Trophoblast cell (in vitro differentiated cells and primary cell): Measurements from ENCODE around the gene HES5.

Experiments used
- DNase-seq, 2 donors: peaks; one replicate each; pipeline ENCODE4 v3.0.0-alpha.2; 2016
- H2AFZ ChIP-seq: 2 replicates; pipeline ENCODE4 v1.6.1; 2013; ENCODE audit warnings: low read length, moderate library complexity, mild to moderate bottlenecking; ENCODE audit not compliant: insufficient read depth, poor library complexity
- H2AK5ac ChIP-seq: 2 replicates; pipeline ENCODE4 v1.6.1; 2013; ENCODE audit warnings: mild to moderate bottlenecking, low read length
- H2BK120ac ChIP-seq: 2 replicates; pipeline ENCODE4 v1.6.1; 2013; ENCODE audit warnings: low read length, mild to moderate bottlenecking, moderate library complexity; ENCODE audit not compliant: insufficient read depth, poor library complexity
- H2BK12ac ChIP-seq: 2 replicates; pipeline ENCODE4 v1.6.1; 2013; ENCODE audit warnings: mild to moderate bottlenecking, low read length, moderate library complexity
- H2BK5ac ChIP-seq: 2 replicates; pipeline ENCODE4 v1.6.1; 2013; ENCODE audit warnings: low read length, low read depth, moderate library complexity, mild to moderate bottlenecking; ENCODE audit not compliant: poor library complexity
- H3K14ac ChIP-seq: 2 replicates; pipeline ENCODE4 v1.6.1; 2013; ENCODE audit warnings: mild to moderate bottlenecking, low read length
- H3K18ac ChIP-seq: 2 replicates; pipeline ENCODE4 v1.6.1; 2013; ENCODE audit warnings: mild to moderate bottlenecking, low read length
- H3K23ac ChIP-seq: 2 replicates; pipeline ENCODE4 v1.6.1; 2013; ENCODE audit warnings: low read length
- H3K27ac ChIP-seq: 2 replicates; pipeline ENCODE4 v1.5.1; 2013; ENCODE audit warnings: low read depth, mild to moderate bottlenecking, inconsistent platforms, low read length, moderate library complexity
- H3K27me3 ChIP-seq: 2 replicates; pipeline ENCODE4 v1.6.1; 2013; ENCODE audit warnings: inconsistent platforms, mild to moderate bottlenecking, low read length, moderate library complexity; ENCODE audit not compliant: insufficient read depth
- H3K36me3 ChIP-seq, 2 experiments: 1 replicate in 1 of 2; 2 replicates in 1 of 2; pipeline ENCODE4 v1.6.1; 2013; ENCODE audit warnings: low read length in 2 of 2, mild to moderate bottlenecking in 2 of 2, moderate library complexity in 1 of 2; ENCODE audit not compliant: insufficient read depth in 2 of 2, control insufficient read depth in 1 of 2
- H3K4ac ChIP-seq: 2 replicates; pipeline ENCODE4 v1.6.1; 2013; ENCODE audit warnings: low read depth, mild to moderate bottlenecking, low read length, moderate library complexity
- H3K4me1 ChIP-seq, 2 experiments: 1 replicate in 1 of 2; 2 replicates in 1 of 2; pipeline ENCODE4 v1.6.1; 2013; ENCODE audit warnings: low read length in 2 of 2, mild to moderate bottlenecking in 2 of 2, moderate library complexity in 1 of 2; ENCODE audit not compliant: insufficient read depth in 2 of 2, control insufficient read depth in 1 of 2
- H3K4me2 ChIP-seq: 2 replicates; pipeline ENCODE4 v1.6.1; 2013; ENCODE audit warnings: inconsistent platforms, mild to moderate bottlenecking, low read length, moderate library complexity
- H3K4me3 ChIP-seq: 2 replicates; pipeline ENCODE4 v1.5.1; 2013; ENCODE audit warnings: mild to moderate bottlenecking, low read depth, low read length, inconsistent platforms
- H3K79me1 ChIP-seq: one replicate; pipeline ENCODE4 v1.6.1; 2013; ENCODE audit warnings: low read length
- H3K79me2 ChIP-seq: 2 replicates; pipeline ENCODE4 v1.6.1; 2013; ENCODE audit warnings: low read length, mild to moderate bottlenecking; ENCODE audit not compliant: control insufficient read depth, insufficient read depth, poor library complexity
- H3K9ac ChIP-seq: 2 replicates; pipeline ENCODE4 v1.6.1; 2013; ENCODE audit warnings: mild to moderate bottlenecking, low read length
- H3K9me3 ChIP-seq: 2 replicates; pipeline ENCODE4 v1.6.1; 2013; ENCODE audit warnings: low read depth, mild to moderate bottlenecking, control low read depth, inconsistent platforms, low read length; ENCODE audit not compliant: insufficient read depth
- H4K12ac ChIP-seq: 2 replicates; pipeline ENCODE4 v1.6.1; 2013; ENCODE audit warnings: low read depth, mild to moderate bottlenecking, low read length, moderate library complexity
- H4K8ac ChIP-seq: 2 replicates; pipeline ENCODE4 v1.6.1; 2013; ENCODE audit warnings: low read depth, mild to moderate bottlenecking, low read length, moderate library complexity
- H4K91ac ChIP-seq: one replicate; pipeline ENCODE4 v1.6.1; 2013; ENCODE audit warnings: low read depth, mild to moderate bottlenecking, low read length, moderate library complexity
- WGBS: extraction: QIAGEN DNeasy Blood & Tissue Kit; methylation state at CpG from one replicate; pipeline ENCODE4 v1.1.7; 2013; ENCODE audit warnings: missing lambda C conversion rate; ENCODE audit not compliant: insufficient read length, insufficient coverage; ENCODE audit errors: extremely low coverage; 5-methylcytosine and 5-hydroxymethylcytosine counted together

The HES5 gene

DNA sequence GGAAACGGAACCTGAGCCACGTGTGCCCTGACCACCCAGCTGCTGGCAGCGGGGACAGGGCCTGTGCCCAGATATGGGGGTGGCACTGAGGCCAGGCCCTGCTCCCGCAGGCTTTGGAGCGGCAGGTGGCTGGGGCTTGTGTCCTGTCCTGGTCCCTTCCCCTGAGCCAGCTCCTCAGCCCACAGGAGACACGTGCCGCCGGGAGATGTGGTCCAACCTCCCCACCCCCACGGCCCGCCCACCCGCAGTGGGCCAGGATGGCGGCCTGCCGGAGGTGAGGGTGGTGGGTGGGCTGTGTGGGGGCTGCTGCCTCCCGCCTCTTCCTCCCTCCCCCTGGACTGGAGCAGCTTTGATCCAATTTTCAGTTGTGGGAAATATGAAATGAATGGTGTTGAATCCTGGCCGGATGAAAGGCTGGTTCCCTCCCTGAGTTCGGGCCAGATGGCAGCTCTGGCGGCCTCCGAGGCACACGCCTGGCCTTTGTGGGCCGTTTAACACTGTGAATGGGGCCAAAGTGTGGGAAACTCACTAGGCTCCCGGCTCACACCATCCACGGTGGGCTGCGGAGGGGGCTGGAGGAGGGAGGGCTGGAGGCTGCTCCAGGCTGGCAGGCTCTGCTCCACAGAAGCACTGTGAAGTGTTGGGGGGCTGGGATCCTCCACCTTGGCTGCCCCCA lies 2.6 kb upstream of the HES5 start:
- H3K4me3 ChIP-seq: no peak overlapping the region
- no peak overlapping the region for H3K4ac ChIP-seq
- H2BK5ac ChIP-seq: no peak overlapping the region
- H2BK120ac ChIP-seq: no peak overlapping the region
- peak overlapping the region; percentile 10 for H3K9ac ChIP-seq
- H3K14ac ChIP-seq: peak overlapping the region; percentile 9
- no peak overlapping the region for H3K4me2 ChIP-seq
- no peak overlapping the region for H3K27ac ChIP-seq
- no peak overlapping the region for H2AK5ac ChIP-seq
- peaks cover 3% of the 10 kb centered on the region for H3K9me3 ChIP-seq
- H4K91ac ChIP-seq: peak overlapping the region; percentile 59
- H3K4me1 ChIP-seq: peaks cover 13 to 17% of the 10 kb centered on the region in 2 experiments
- H4K12ac ChIP-seq: no peak overlapping the region
- no peaks in the 10 kb centered on the region for H3K79me2 ChIP-seq
- H3K23ac ChIP-seq: no peak overlapping the region
- H3K36me3 ChIP-seq: no peaks in the 10 kb centered on the region
- peaks cover 42% of the 10 kb centered on the region for H3K27me3 ChIP-seq
- H3K79me1 ChIP-seq: peaks cover 4% of the 10 kb centered on the region
- no CpG with 5 or more reads among the region's 23 CpGs for WGBS
- H4K8ac ChIP-seq: no peak overlapping the region
- no peak overlapping the region for H2BK12ac ChIP-seq
- DNase-seq: no peak
- H2AFZ ChIP-seq: no peak overlapping the region
- H3K18ac ChIP-seq: no peak overlapping the region

DNA sequence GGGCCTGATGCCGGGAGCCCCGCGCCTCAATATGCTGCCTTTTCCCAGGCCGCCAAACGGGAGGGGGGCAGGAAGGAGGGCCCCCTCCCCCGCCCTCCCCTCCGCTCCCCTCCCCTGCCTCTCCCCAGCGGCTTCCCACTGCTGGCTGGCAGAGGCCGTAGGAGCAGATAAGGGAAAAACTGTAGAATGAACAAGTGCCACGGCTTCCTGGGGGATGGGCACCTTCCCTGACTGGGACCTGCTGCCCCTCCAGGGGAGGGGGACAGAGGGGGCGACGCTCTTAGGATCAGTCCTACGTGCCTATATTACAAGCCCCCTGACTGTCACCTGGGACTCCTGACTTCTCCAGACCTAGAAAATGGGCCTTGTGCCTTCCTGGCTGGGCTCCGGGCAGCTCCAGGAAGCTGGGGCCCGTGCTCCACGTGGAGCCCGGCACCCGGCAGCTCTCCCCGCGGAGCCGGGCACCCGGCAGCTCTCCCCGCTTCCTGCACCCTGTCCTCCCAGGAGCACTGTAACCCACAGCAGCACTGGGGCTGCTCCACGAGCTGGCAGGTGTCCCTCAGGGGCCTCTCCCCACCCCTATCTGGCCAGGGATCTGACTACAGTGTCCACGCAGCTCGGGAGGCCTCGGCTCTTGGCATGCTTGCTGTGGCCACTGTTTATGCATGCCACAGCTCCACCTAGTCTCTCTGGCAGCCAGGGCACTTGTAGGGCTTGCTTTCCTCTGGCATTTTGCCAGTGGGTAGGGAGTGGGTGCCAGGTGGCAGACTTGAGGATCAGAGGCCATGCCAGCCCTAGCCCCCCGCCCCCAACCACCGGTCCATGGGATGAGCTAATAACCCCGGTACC lies 674 bp upstream of the HES5 start:
- Histone ChIP-seq H4K12ac (no peak overlapping the region), H3K27ac (no peak overlapping the region), H4K8ac (no peak overlapping the region), H3K79me1 (peaks cover 8% of the 10 kb centered on the region), H3K36me3 (no peaks in the 10 kb centered on the region), H2BK12ac (no peak overlapping the region), H2BK5ac (no peak overlapping the region), H4K91ac (no peak overlapping the region), H3K9me3 (peaks cover 3% of the 10 kb centered on the region), H3K4me3 (no peak overlapping the region), H3K23ac (no peak overlapping the region), H2AK5ac (no peak overlapping the region), H2AFZ (no peak overlapping the region), H3K9ac (no peak overlapping the region), H3K14ac (no peak overlapping the region), H2BK120ac (no peak overlapping the region), H3K79me2 (peaks cover 4% of the 10 kb centered on the region), H3K18ac (no peak overlapping the region), H3K4me2 (no peak overlapping the region), H3K27me3 (peaks cover 51% of the 10 kb centered on the region), H3K4me1 (peaks cover 13 to 20% of the 10 kb centered on the region in 2 experiments), H3K4ac (no peak overlapping the region)
- DNase-seq: no peak
- WGBS: no CpG with 5 or more reads among the region's 30 CpGs

DNA sequence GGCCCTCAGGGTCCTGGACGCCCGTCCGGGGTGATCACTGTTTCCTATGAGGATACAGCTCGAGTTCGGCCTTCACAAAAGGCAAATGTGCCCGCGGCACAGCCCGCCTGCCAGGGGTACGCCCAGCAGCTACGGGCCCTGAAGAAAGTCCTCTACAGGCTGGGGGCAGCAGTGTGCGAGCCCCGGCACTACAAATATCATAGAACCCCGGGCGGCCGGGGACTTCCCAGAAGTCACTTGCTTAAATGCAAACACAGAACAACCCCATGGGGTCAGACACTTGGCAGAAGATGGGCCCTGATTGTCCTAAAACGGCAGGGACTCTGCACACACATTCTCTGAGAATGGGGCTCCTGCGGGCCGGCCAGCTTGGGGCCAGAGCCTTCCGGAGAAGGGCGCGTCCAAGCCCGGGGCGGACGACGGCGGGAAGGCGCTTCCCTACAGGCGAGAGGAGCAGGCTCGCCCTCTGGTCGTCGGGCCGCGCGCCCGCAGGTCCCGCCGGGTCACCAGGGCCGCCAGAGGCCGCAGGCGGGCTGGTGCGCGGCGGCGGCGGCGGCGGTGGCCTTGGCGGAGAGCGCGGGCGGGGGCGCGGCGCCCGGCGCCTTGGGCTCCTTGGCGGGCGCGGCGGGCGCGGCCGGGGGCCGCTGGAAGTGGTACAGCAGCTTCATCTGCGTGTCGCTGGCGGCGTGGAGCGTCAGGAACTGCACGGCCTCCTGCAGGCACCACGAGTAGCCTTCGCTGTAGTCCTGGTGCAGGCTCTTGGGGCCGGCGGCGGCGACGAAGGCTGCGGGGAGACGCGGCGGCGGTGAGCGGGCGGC lies 888 bp downstream of the HES5 start:
- H4K12ac ChIP-seq: no peak overlapping the region
- H3K79me1 ChIP-seq: peaks cover 10% of the 10 kb centered on the region
- no CpG with 5 or more reads among the region's 84 CpGs for WGBS
- peaks cover 9% of the 10 kb centered on the region for H3K79me2 ChIP-seq
- H3K4me2 ChIP-seq: peak overlapping the region; percentile 29
- no peak overlapping the region for H3K4me3 ChIP-seq
- no peak overlapping the region for H2BK12ac ChIP-seq
- no peak overlapping the region for H3K27ac ChIP-seq
- no peaks in the 10 kb centered on the region for H3K36me3 ChIP-seq
- H3K4me1 ChIP-seq: peaks cover 10 to 21% of the 10 kb centered on the region in 2 experiments
- no peak overlapping the region for H3K9ac ChIP-seq
- H4K8ac ChIP-seq: no peak overlapping the region
- H2BK5ac ChIP-seq: no peak overlapping the region
- H3K4ac ChIP-seq: no peak overlapping the region
- H3K14ac ChIP-seq: no peak overlapping the region
- DNase-seq: peak; percentile 73
- no peak overlapping the region for H2AK5ac ChIP-seq
- no peak overlapping the region for H2AFZ ChIP-seq
- no peak overlapping the region for H3K18ac ChIP-seq
- H4K91ac ChIP-seq: no peak overlapping the region
- peaks cover 51% of the 10 kb centered on the region for H3K27me3 ChIP-seq
- no peak overlapping the region for H2BK120ac ChIP-seq
- H3K9me3 ChIP-seq: peaks cover 3% of the 10 kb centered on the region
- H3K23ac ChIP-seq: no peak overlapping the region

DNA sequence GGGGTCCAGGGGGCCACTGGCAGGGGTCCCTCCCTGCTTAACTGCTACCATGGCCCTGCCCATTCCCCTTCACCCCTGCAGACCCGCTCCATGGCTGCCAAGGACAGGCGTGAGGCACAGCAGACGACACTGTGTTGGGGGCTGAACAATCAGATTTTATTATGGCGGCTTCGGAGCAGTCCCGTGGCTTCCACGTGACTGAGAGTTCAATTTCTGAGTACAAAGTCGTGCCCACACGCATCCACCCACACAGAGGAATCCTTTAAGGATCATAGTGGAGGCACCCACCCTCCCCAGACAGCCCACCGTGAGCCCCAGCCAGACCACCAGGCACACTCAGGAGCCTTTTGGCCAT lies 1.5 kb downstream of the HES5 start:
- Histone ChIP-seq H3K79me1 (peaks cover 7% of the 10 kb centered on the region), H4K91ac (no peak overlapping the region), H3K14ac (no peak overlapping the region), H3K23ac (no peak overlapping the region), H3K27ac (no peak overlapping the region), H2BK5ac (no peak overlapping the region), H2BK120ac (no peak overlapping the region), H3K79me2 (peaks cover 11% of the 10 kb centered on the region), H3K4me3 (no peak overlapping the region), H3K9ac (no peak overlapping the region), H4K8ac (no peak overlapping the region), H3K18ac (no peak overlapping the region), H2AK5ac (no peak overlapping the region), H3K4me2 (no peak overlapping the region), H3K27me3 (peaks cover 51% of the 10 kb centered on the region), H3K36me3 (no peaks in the 10 kb centered on the region), H2BK12ac (no peak overlapping the region), H2AFZ (no peak overlapping the region), H3K4ac (no peak overlapping the region), H3K9me3 (peaks cover 3% of the 10 kb centered on the region), H4K12ac (no peak overlapping the region), H3K4me1 (peaks cover 8 to 21% of the 10 kb centered on the region in 2 experiments)
- no CpG with 5 or more reads among the region's 10 CpGs for WGBS
- DNase-seq: no peak
